K562 (cell line): ENCODE measurements around the gene RGL4. TPM values are rescaled to one million over a fixed set of nuclear protein-coding genes. Genes with fewer than 3 reads are reported as not detected.
A peak's percentile ranks its signal among the peaks of the same experiment; 100 is the strongest.

Experiments
- CEBPZ ChIP-seq: fragments of 150-350 bp; IDR thresholded peaks from 2 replicates; pipeline ENCODE4 v1.6.1; 2014; ENCODE audit warnings: low read depth, mild to moderate bottlenecking, low read length, borderline replicate concordance
- ETS1 ChIP-seq: conservative IDR thresholded peaks from 2 replicates; pipeline ENCODE4 v1.6.1; 2011; ENCODE audit warnings: low read depth, mild to moderate bottlenecking, low read length; ENCODE audit not compliant: control insufficient read depth
- FOXO4 ChIP-seq: fragments of 450-650 bp; formaldehyde crosslinking; IDR thresholded peaks from 2 replicates; pipeline ENCODE4 v1.4.0; 2020; ENCODE audit warnings: mild to moderate bottlenecking, moderate library complexity
- HLTF ChIP-seq: fragments of 450-650 bp; IDR thresholded peaks from 2 replicates; pipeline ENCODE4 v1.6.1; 2016
- LCOR ChIP-seq: sonication (generic); formaldehyde crosslinking; IDR thresholded peaks from 2 replicates; pipeline ENCODE4 v1.8.0; 2022; ENCODE audit warnings: mild to moderate bottlenecking, missing genetic modification reagents
- NR2F6 ChIP-seq: fragments of 450-650 bp; formaldehyde crosslinking; IDR thresholded peaks from 2 replicates; pipeline ENCODE4 v1.4.0; 2020; ENCODE audit warnings: mild to moderate bottlenecking
- POLR2H ChIP-seq: IDR thresholded peaks from 2 replicates; pipeline ENCODE4 v1.6.1; 2016; ENCODE audit warnings: missing genetic modification characterization, low read depth, mild to moderate bottlenecking, control low read depth, missing compliant biosample characterization, moderate library complexity
- PPARD ChIP-seq: fragments of 250-450 bp; sonication (Bioruptor Pico); IDR thresholded peaks from 2 replicates; pipeline ENCODE4 v1.8.0; 2022; ENCODE audit warnings: inconsistent platforms, mild to moderate bottlenecking, moderate library complexity
- SMAD3 ChIP-seq: fragments of 450-650 bp; formaldehyde crosslinking; conservative IDR thresholded peaks from 2 replicates; pipeline ENCODE4 v1.4.0; 2020; ENCODE audit warnings: mild to moderate bottlenecking
- SMARCB1 ChIP-seq: IDR thresholded peaks from 2 replicates; pipeline ENCODE4 v1.6.1; 2011; ENCODE audit warnings: improper control_type of control experiment, low read depth; ENCODE audit not compliant: insufficient read length
- SRSF7 ChIP-seq: fragments of 200-400 bp; formaldehyde crosslinking; optimal IDR thresholded peaks from 2 replicates; pipeline ENCODE3; 2017; ENCODE audit warnings: mild to moderate bottlenecking, low read depth, low read length
- THAP7 ChIP-seq: fragments of 250-450 bp; sonication (Bioruptor Pico); IDR thresholded peaks from 2 replicates; pipeline ENCODE4 v1.5.0; 2021
- ZBTB2 ChIP-seq: fragments of 450-650 bp; IDR thresholded peaks from 2 replicates; pipeline ENCODE4 v1.6.1; 2016; ENCODE audit warnings: antibody characterized with exemption
- ZNF263 ChIP-seq: sonication (generic); formaldehyde crosslinking; IDR thresholded peaks from 2 replicates; pipeline ENCODE4 v1.8.0; 2022; ENCODE audit warnings: mild to moderate bottlenecking, missing genetic modification reagents, borderline replicate concordance
- polyA plus RNA-seq, 8 experiments: library from polyadenylated mRNA; depleted of rRNA in 4 of 8; stranded (reverse) in 5 of 8; unstranded in 3 of 8; fragments of >200 nt; fragmentation: Nextera tagmentation in 2 of 8; fragmentation: Illumina TruSeq in 1 of 8; extraction: Ambion mirVana in 2 of 8; extraction: Trizol in 1 of 8; gene quantifications; 2 replicates each; pipeline versions ENCODE4 v1.2.1 to v1.2.3, GENCODE V29; 2011 to 2014; ENCODE audit warnings: inconsistent platforms in 1 of 8, missing spikeins in 1 of 8
- total RNA-seq, 7 experiments: library from RNA; depleted of rRNA in 6 of 7; stranded (reverse); fragments of >200 nt in 6 of 7; fragmentation: Illumina TruSeq in 2 of 7; extraction: Trizol in 2 of 7; gene quantifications; 2 replicates each; pipeline versions ENCODE4 v1.2.1 to v1.2.3, GENCODE V29; 2011 to 2021; ENCODE audit warnings: low replicate concordance in 1 of 7

Gene RGL4
- total and polyA plus RNA-seq, 9 of the 15 experiments (the other 6 are each of a cell fraction or from before 2014, with no cell fraction given), result not detected

GRCh38 chr22:23716811-23717801 is 26.3 kb downstream of the RGL4 start (continued):
- TF ChIP-seq ZBTB2, result peak; percentile 84
- no peak for TF ChIP-seq FOXO4 (CRISPR knock-in tag)
- TF ChIP-seq ZNF263 (CRISPR knock-in tag), result 0 out of 2 replicates have a peak, but pooled peaks have one; percentile 41
- no peak for TF ChIP-seq SMARCB1
- TF ChIP-seq THAP7 (CRISPR knock-in tag), result no peak
- TF ChIP-seq NR2F6 (CRISPR knock-in tag), result no peak
- peak; percentile 52; the same call in 1 of the 2 replicates for TF ChIP-seq ETS1
- TF ChIP-seq POLR2H (tag), result no peak
- 0 out of 2 replicates have a peak, but pooled peaks have one; percentile 20 for TF ChIP-seq HLTF
- TF ChIP-seq LCOR (CRISPR knock-in tag), result no peak
- no peak for TF ChIP-seq SMAD3
- TF ChIP-seq SRSF7, result no peak
- TF ChIP-seq PPARD, result no peak
- no peak for TF ChIP-seq CEBPZ
